ENCODE data around the gene B9D1.

B9D1 gene

DNA sequence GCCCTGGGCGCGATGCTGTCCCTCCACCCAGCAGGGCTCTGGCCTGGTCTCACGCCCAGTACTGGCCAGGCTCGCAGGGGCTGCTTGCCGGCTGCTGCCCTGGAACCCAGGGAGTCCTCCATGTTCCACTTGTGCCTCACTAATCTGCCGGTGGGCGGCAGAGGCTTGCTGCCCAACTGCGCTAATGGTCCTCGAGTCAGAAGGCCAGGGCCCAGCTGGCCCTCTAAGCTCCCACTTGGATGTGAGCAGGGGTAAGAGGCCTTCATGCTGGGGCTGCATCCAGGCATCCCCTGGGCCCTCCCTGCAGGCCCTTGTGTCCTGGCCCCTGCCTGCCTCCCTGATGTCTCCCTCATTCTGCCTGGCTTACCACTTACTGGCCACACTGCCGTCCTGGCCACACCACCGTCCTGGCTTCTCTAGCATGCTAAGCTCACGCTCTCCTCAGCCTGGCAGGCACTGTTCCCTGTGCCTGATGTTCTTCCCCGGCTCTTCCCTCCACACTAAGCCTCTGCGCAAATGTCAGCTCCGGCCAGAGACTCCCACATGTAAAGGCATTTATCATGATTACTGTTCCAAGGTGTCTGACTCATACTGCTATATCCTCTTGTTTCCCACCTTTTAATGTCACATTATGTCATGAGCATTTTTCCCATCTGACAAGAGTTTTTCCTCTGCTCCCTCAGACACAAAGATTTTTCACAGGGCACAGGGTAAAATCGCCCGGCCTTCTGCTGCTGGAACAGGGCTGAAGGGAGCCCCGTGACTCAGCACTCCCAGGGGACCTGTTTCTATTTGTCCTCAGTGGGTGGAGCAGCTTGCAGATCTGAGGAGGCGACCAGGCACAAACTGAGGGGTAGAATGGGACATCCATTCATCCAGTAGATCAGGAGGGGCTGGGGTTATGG lies 15.9 kb downstream of the B9D1 start:
- TF ChIP-seq TAF1 (IDR thresholded peaks at IDR 0.05; ENCODE audit: low read depth), result no peak
- no peak for TF ChIP-seq ZBTB7A (IDR thresholded peaks at IDR 0.05; ENCODE audit: low read depth)
- no peak for TF ChIP-seq CEBPB (IDR thresholded peaks at IDR 0.05)
- TF ChIP-seq NFIC (IDR thresholded peaks at IDR 0.05), result no peak
- TF ChIP-seq TCF12 (IDR thresholded peaks at IDR 0.05; ENCODE audit: low read depth), result no peak
- no peak for TF ChIP-seq EGR1 (IDR thresholded peaks at IDR 0.05)
- TF ChIP-seq YY1 (IDR thresholded peaks at IDR 0.05; ENCODE audit: low read depth), result no peak
- TF ChIP-seq, protein P1, sequence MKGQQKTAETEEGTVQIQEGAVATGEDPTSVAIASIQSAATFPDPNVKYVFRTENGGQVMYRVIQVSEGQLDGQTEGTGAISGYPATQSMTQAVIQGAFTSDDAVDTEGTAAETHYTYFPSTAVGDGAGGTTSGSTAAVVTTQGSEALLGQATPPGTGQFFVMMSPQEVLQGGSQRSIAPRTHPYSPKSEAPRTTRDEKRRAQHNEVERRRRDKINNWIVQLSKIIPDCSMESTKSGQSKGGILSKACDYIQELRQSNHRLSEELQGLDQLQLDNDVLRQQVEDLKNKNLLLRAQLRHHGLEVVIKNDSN (IDR thresholded peaks at IDR 0.05), result no peak
- TF ChIP-seq FOXM1 (IDR thresholded peaks at IDR 0.05; ENCODE audit: borderline replicate concordance, low read depth), result no peak
- TF ChIP-seq EP300 (IDR thresholded peaks at IDR 0.05; ENCODE audit: borderline replicate concordance), result no peak

- TF ChIP-seq NFIC (IDR thresholded peaks at IDR 0.05) (no peak), ZBTB7A (IDR thresholded peaks at IDR 0.05; ENCODE audit: low read depth) (no peak), CEBPB (IDR thresholded peaks at IDR 0.05) (no peak), EGR1 (IDR thresholded peaks at IDR 0.05) (no peak), MAX (IDR thresholded peaks at IDR 0.05) (no peak), TCF12 (IDR thresholded peaks at IDR 0.05; ENCODE audit: low read depth) (no peak)
- TF ChIP-seq, protein P2, sequence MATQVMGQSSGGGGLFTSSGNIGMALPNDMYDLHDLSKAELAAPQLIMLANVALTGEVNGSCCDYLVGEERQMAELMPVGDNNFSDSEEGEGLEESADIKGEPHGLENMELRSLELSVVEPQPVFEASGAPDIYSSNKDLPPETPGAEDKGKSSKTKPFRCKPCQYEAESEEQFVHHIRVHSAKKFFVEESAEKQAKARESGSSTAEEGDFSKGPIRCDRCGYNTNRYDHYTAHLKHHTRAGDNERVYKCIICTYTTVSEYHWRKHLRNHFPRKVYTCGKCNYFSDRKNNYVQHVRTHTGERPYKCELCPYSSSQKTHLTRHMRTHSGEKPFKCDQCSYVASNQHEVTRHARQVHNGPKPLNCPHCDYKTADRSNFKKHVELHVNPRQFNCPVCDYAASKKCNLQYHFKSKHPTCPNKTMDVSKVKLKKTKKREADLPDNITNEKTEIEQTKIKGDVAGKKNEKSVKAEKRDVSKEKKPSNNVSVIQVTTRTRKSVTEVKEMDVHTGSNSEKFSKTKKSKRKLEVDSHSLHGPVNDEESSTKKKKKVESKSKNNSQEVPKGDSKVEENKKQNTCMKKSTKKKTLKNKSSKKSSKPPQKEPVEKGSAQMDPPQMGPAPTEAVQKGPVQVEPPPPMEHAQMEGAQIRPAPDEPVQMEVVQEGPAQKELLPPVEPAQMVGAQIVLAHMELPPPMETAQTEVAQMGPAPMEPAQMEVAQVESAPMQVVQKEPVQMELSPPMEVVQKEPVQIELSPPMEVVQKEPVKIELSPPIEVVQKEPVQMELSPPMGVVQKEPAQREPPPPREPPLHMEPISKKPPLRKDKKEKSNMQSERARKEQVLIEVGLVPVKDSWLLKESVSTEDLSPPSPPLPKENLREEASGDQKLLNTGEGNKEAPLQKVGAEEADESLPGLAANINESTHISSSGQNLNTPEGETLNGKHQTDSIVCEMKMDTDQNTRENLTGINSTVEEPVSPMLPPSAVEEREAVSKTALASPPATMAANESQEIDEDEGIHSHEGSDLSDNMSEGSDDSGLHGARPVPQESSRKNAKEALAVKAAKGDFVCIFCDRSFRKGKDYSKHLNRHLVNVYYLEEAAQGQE (IDR thresholded peaks at IDR 0.05; ENCODE audit: low read depth), result no peak
- TF ChIP-seq, protein P1 (IDR thresholded peaks at IDR 0.05), result no peak
These were observed 16.8 kb downstream of the B9D1 start for GRCh38 chr17:19345486-19346350.

DNA sequence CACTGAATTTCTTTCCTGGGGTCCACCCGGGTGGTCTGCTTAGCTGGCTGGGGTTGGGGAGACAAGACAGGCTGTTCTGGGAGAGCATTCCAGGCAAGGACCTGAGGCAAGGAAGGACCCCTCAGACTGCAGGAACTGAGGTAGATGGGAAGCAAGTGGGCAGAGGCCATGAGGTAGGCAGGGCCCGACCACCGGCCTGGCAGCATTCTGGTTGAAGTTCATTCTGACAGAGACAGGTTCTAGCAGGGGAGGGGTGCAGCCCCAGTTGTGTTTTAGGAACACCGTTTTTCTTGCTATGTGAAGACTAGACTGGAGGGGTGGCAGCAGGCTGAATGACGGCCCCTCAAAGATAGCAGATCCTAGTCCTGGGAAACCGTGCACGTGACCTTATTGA lies 17.5 kb downstream of the B9D1 start:
- TF ChIP-seq EGR1 (IDR thresholded peaks at IDR 0.05) (no peak), TEAD4 (IDR thresholded peaks at IDR 0.05) (no peak), ZBTB7A (IDR thresholded peaks at IDR 0.05; ENCODE audit: low read depth) (no peak), TAF1 (IDR thresholded peaks at IDR 0.05; ENCODE audit: low read depth) (no peak), FOXM1 (IDR thresholded peaks at IDR 0.05; ENCODE audit: borderline replicate concordance, low read depth) (no peak), CREB1 (IDR thresholded peaks at IDR 0.05; ENCODE audit: low read depth) (no peak), MAX (IDR thresholded peaks at IDR 0.05) (no peak), TCF12 (IDR thresholded peaks at IDR 0.05; ENCODE audit: low read depth) (no peak), RAD21 (IDR thresholded peaks at IDR 0.05; ENCODE audit: low read depth) (no peak), CEBPB (IDR thresholded peaks at IDR 0.05) (no peak), NFIC (IDR thresholded peaks at IDR 0.05) (no peak)
- TF ChIP-seq, protein P2 (IDR thresholded peaks at IDR 0.05; ENCODE audit: low read depth), result no peak
- TF ChIP-seq, protein P1 (IDR thresholded peaks at IDR 0.05), result no peak

GRCh38 chr17:19344311-19345066 lies 18.0 kb downstream of the B9D1 start:
- TF ChIP-seq FOXM1 (IDR thresholded peaks at IDR 0.05; ENCODE audit: borderline replicate concordance, low read depth), result no peak
- no peak for TF ChIP-seq EGR1 (IDR thresholded peaks at IDR 0.05)
- TF ChIP-seq, protein P1 (IDR thresholded peaks at IDR 0.05), result no peak
- no peak for TF ChIP-seq YY1 (IDR thresholded peaks at IDR 0.05; ENCODE audit: low read depth)
- no peak for TF ChIP-seq NFIC (IDR thresholded peaks at IDR 0.05)
- no peak for TF ChIP-seq TAF1 (IDR thresholded peaks at IDR 0.05; ENCODE audit: low read depth)
